ENCODE results near the gene RALGAPA2.

GRCh38 chr20:20549704-20550103 lies 162.7 kb downstream of the RALGAPA2 start:
- no peak for TF ChIP-seq CTCF (IDR thresholded peaks at IDR 0.05)
- no peak for TF ChIP-seq TCF7L2 (IDR thresholded peaks at IDR 0.05; ENCODE audit: low read depth, low read length)
- no peak for TF ChIP-seq REST (IDR thresholded peaks at IDR 0.05; ENCODE audit: insufficient read depth in 1 of 2, low read depth in 2 of 2, low read length in 1 of 2)
- TF ChIP-seq POLR2AphosphoS5 (IDR thresholded peaks at IDR 0.05; ENCODE audit: low read depth, low read length): no peak

All from Panc1 (cell line).